HepG2 (cell line): ENCODE data around the gene XPO5. TPM values are rescaled to one million over a fixed set of nuclear protein-coding genes. Genes with fewer than 3 reads are reported as not detected.

Source experiments
- ATAC-seq: fragments of 200-7000 bp; cut with Tn5 transposase; 3 replicates; pipeline ENCODE4 v1.9.1; 2020; ENCODE audit warnings: mild to moderate bottlenecking, moderate library complexity
- BruUV-seq: library from RNA; stranded (reverse); fragments of 400-500 nt; replicated peaks from 2 replicates; lab custom pipeline; 2021; lab: Mats Ljungman, UMichigan
- CTCF ChIA-PET: fragments of 300-600 bp; formaldehyde crosslinking; extraction: SDS; loops from one replicate; lab custom pipeline; 2021; ENCODE audit warnings: low total read pairs, inconsistent platforms, low intra/inter-chr PET ratio; lab: Yijun Ruan, JAX
- POLR2A ChIA-PET: fragments of 350-600 bp; sonication (Branson Sonifier 250); formaldehyde crosslinking; loops from one replicate; lab custom pipeline; 2020; ENCODE audit warnings: antibody characterized with exemption, inconsistent platforms; lab: Yijun Ruan, JAX
- DNase-seq: peaks from one replicate; pipeline ENCODE4 v3.0.0-alpha.2; 2015; ENCODE audit warnings: low spot score
- FAIRE-seq: peaks from 3 replicates; lab custom pipeline; 2011; peaks lifted over from hg19 to GRCh38; lab: Jason Lieb, UNC
- H2AFZ ChIP-seq: one replicate; pipeline ENCODE4 v1.6.1; 2011; ENCODE audit warnings: low read length, inconsistent platforms
- H3K27ac ChIP-seq: fragments of 300-600 bp; 3 replicates; pipeline ENCODE4 v1.8.0; 2011; ENCODE audit warnings: mixed run types, mild to moderate bottlenecking, mixed read lengths, low read length, inconsistent platforms; ENCODE audit not compliant: insufficient read depth; ENCODE audit errors: extremely low read length
- H3K27me3 ChIP-seq, 2 experiments: fragments of 200-600 bp in 1 of 2; 2 replicates in 1 of 2; 3 replicates in 1 of 2; pipeline versions ENCODE4 v1.6.0 to v1.8.0; 2011; ENCODE audit warnings: low read length in 2 of 2, mild to moderate bottlenecking in 2 of 2, moderate library complexity in 2 of 2, inconsistent platforms in 1 of 2; ENCODE audit not compliant: insufficient read depth in 2 of 2, control insufficient read depth in 1 of 2
- H3K36me3 ChIP-seq, 2 experiments: fragments of 200-600 bp in 1 of 2; replicated peaks in 1 of 2; 2 replicates in 1 of 2; 3 replicates in 1 of 2; pipeline versions ENCODE4 v1.5.1 to v1.8.0; 2011; ENCODE audit warnings: low read length in 2 of 2, inconsistent platforms in 1 of 2; ENCODE audit not compliant: insufficient read depth in 2 of 2, control insufficient read depth in 1 of 2
- H3K4me1 ChIP-seq: 2 replicates; pipeline ENCODE4 v1.5.1; 2012; ENCODE audit warnings: low read length, inconsistent platforms; ENCODE audit not compliant: insufficient read depth
- H3K4me2 ChIP-seq: 2 replicates; pipeline ENCODE4 v1.6.0; 2011; ENCODE audit warnings: low read depth, low read length, inconsistent platforms
- H3K4me3 ChIP-seq, 3 experiments: fragments of 200-600 bp in 1 of 3; sonication (generic), shearing (Covaris generic) in 1 of 3; replicated peaks in 1 of 3; 2 replicates each; pipeline ENCODE4 v1.5.1; 2011 to 2016; ENCODE audit warnings: low read length in 3 of 3, inconsistent platforms in 2 of 3, low read depth in 2 of 3, mild to moderate bottlenecking in 2 of 3, control low read depth in 1 of 3, mixed read lengths in 1 of 3; ENCODE audit not compliant: insufficient read depth in 1 of 3
- H3K79me2 ChIP-seq: one replicate; pipeline ENCODE4 v1.6.1; 2011; ENCODE audit warnings: low read length, inconsistent platforms; ENCODE audit not compliant: insufficient read depth
- H3K9ac ChIP-seq: 2 replicates; pipeline ENCODE4 v1.6.0; 2011; ENCODE audit warnings: mild to moderate bottlenecking, low read depth, low read length, inconsistent platforms; ENCODE audit not compliant: insufficient read depth
- H3K9me3 ChIP-seq: 2 replicates; pipeline ENCODE4 v1.5.1; 2012; ENCODE audit warnings: mild to moderate bottlenecking, low read length
- H4K20me1 ChIP-seq: 2 replicates; pipeline ENCODE4 v1.6.0; 2011; ENCODE audit warnings: inconsistent platforms, mild to moderate bottlenecking, low read length, moderate library complexity; ENCODE audit not compliant: insufficient read depth
- ERF ChIP-seq: IDR thresholded peaks from 2 replicates; pipeline ENCODE4 v1.6.1; 2018; ENCODE audit warnings: missing biosample characterization, missing genetic modification reagents
- ETV6 ChIP-seq: sonication (generic); formaldehyde crosslinking; conservative IDR thresholded peaks from 2 replicates; pipeline ENCODE4 v1.4.0; 2020; ENCODE audit warnings: missing genetic modification reagents
- FOXA3 ChIP-seq: IDR thresholded peaks from 2 replicates; pipeline ENCODE4 v1.6.1; 2016; ENCODE audit warnings: missing genetic modification reagents, missing compliant biosample characterization
- IKZF5 ChIP-seq: IDR thresholded peaks from 2 replicates; pipeline ENCODE4 v1.6.1; 2018; ENCODE audit warnings: missing genetic modification reagents, mild to moderate bottlenecking, missing compliant biosample characterization
- MAZ ChIP-seq, 2 experiments: sonication (generic) in 1 of 2; formaldehyde crosslinking in 1 of 2; IDR thresholded peaks; 2 replicates each; pipeline versions ENCODE4 v1.5.0 to v1.6.1; 2012 to 2020; ENCODE audit warnings: low read depth in 2 of 2, mild to moderate bottlenecking in 2 of 2, borderline replicate concordance in 1 of 2, improper control_type of control experiment in 1 of 2, low read length in 1 of 2, missing genetic modification reagents in 1 of 2, moderate library complexity in 1 of 2
- NKX3-1 ChIP-seq: sonication (generic); formaldehyde crosslinking; IDR thresholded peaks from 2 replicates; pipeline ENCODE4 v1.5.0; 2020; ENCODE audit warnings: missing genetic modification reagents
- RCOR2 ChIP-seq: IDR thresholded peaks from 2 replicates; pipeline ENCODE4 v1.6.1; 2016; ENCODE audit warnings: missing biosample characterization, missing genetic modification reagents
- TFDP2 ChIP-seq: sonication (generic); formaldehyde crosslinking; IDR thresholded peaks from 2 replicates; pipeline ENCODE4 v1.4.0; 2020; ENCODE audit warnings: missing genetic modification reagents
- ZMAT3 ChIP-seq: sonication (generic); formaldehyde crosslinking; conservative IDR thresholded peaks from 2 replicates; pipeline ENCODE4 v1.7.0; 2021; ENCODE audit warnings: missing genetic modification reagents
- ZNF264 ChIP-seq: sonication (generic); formaldehyde crosslinking; IDR thresholded peaks from 2 replicates; pipeline ENCODE4 v1.4.0; 2020; ENCODE audit warnings: missing genetic modification reagents
- ZNF331 ChIP-seq: sonication (generic); formaldehyde crosslinking; IDR thresholded peaks from 2 replicates; pipeline ENCODE4 v1.4.0; 2020; ENCODE audit warnings: missing genetic modification reagents
- ZNF543 ChIP-seq: sonication (generic); formaldehyde crosslinking; IDR thresholded peaks from 2 replicates; pipeline ENCODE4 v1.4.0; 2020; ENCODE audit warnings: mild to moderate bottlenecking, missing genetic modification reagents
- ZNF552 ChIP-seq: sonication (generic); formaldehyde crosslinking; IDR thresholded peaks from 2 replicates; pipeline ENCODE4 v1.9.0; 2022; ENCODE audit warnings: missing genetic modification reagents, mild to moderate bottlenecking, borderline replicate concordance
- ZSCAN21 ChIP-seq: sonication (generic); formaldehyde crosslinking; IDR thresholded peaks from 2 replicates; pipeline ENCODE4 v1.8.0; 2022; ENCODE audit warnings: mild to moderate bottlenecking, missing genetic modification reagents, moderate library complexity, borderline replicate concordance
- WGBS: methylation state at CpG from one replicate; pipeline ENCODE4 v1.1.6; 2017; ENCODE audit warnings: low lambda C conversion rate; 5-methylcytosine and 5-hydroxymethylcytosine counted together
- in situ Hi-C: cut with HindIII; loops from 2 replicates; pipeline ENCODE4 v1.10.0; 2017; ENCODE audit warnings: low pct_unique_long_range_greater_than_20kb; ENCODE audit not compliant: extremely low pct_ligation_motif_present
- intact Hi-C: fragments of 100-400 bp; cut with micrococcal nuclease; formaldehyde crosslinking; loops from one replicate; pipeline ENCODE4 v1.10.0; 2022; ENCODE audit not compliant: unreplicated experiment
- polyA plus RNA-seq, 8 experiments: library from polyadenylated mRNA; depleted of rRNA in 3 of 8; stranded (reverse) in 7 of 8; unstranded in 1 of 8; fragments of >200 nt; fragmentation: Illumina TruSeq in 4 of 8; extraction: Trizol in 4 of 8; gene quantifications; 2 replicates each; pipeline versions ENCODE4 v1.2.1 to v1.2.3, GENCODE V29; 2011 to 2016; ENCODE audit warnings: low read depth in 4 of 8, missing spikeins in 1 of 8, mixed read lengths in 1 of 8; ENCODE audit not compliant: insufficient read depth in 1 of 8
- total RNA-seq, 5 experiments: library from RNA; depleted of rRNA; stranded (reverse); fragments of >200 nt; fragmentation: Illumina TruSeq; extraction: Trizol; gene quantifications; 2 replicates each; pipeline ENCODE4 v1.2.3, GENCODE V29; 2016; ENCODE audit warnings: low read depth in 1 of 5

Gene XPO5
- total and polyA plus RNA-seq, 2 of the 13 experiments (the other 11 are each of a cell fraction or from before 2014, with no cell fraction given), result 52.2 to 68.0 TPM

- Histone ChIP-seq H3K4me2 (no peak overlapping the region), H3K9ac (no peak overlapping the region), H3K27ac (no peak overlapping the region), H3K36me3 (peaks cover 18 to 77% of the 10 kb centered on the region in 2 experiments), H3K9me3 (no peaks in the 10 kb centered on the region), H4K20me1 (no peaks in the 10 kb centered on the region), H3K27me3 (no peaks in the 10 kb centered on the region), H3K4me3 (no peak overlapping the region), H3K4me1 (no peaks in the 10 kb centered on the region), H3K79me2 (no peaks in the 10 kb centered on the region), H2AFZ (no peak overlapping the region)
- FAIRE-seq (no peak), DNase-seq (no peak), ATAC-seq (no peak)
- no TSS peak for BruUV-seq
- WGBS, result 96% methylated on average over 8 of the region's 8 CpGs
- ChIA-PET CTCF (no interaction called here), POLR2A (no interaction called here)
- intact Hi-C loops, result no loop called here
- TF ChIP-seq ERF (no peak), ZNF331 (CRISPR knock-in tag) (no peak), ZSCAN21 (CRISPR knock-in tag) (no peak), NKX3-1 (no peak), ZNF543 (CRISPR knock-in tag) (no peak), TFDP2 (no peak), ZMAT3 (CRISPR knock-in tag) (no peak), ETV6 (CRISPR knock-in tag) (no peak), IKZF5 (CRISPR knock-in tag) (no peak), FOXA3 (CRISPR knock-in tag) (no peak), ZNF264 (CRISPR knock-in tag) (no peak), RCOR2 (CRISPR knock-in tag) (no peak), MAZ (IDR thresholded peaks at IDR 0.05; ENCODE audit: borderline replicate concordance, low read depth, low read length) (no peak), MAZ (CRISPR knock-in tag; IDR thresholded peaks at IDR 0.05; ENCODE audit: low read depth) (no peak), ZNF552 (CRISPR knock-in tag) (no peak)
- in situ Hi-C loops, result no loop called here
Measured at GRCh38 chr6:43541774-43542471, 33.9 kb downstream of the XPO5 start.
